Measurements from ENCODE around the gene OVAAL. TPM values are rescaled to one million over a fixed set of nuclear protein-coding genes. Genes with fewer than 3 reads are reported as not detected.

OVAAL gene
- total and polyA plus RNA-seq, 2 of the 8 experiments (the other 6 are each of a cell fraction or from before 2014, with no cell fraction given): not detected

GRCh38 chr1:180612632-180613031 lies 53.9 kb downstream of the OVAAL start (continued):
- TF ChIP-seq CHD7 (IDR thresholded peaks at IDR 0.05; ENCODE audit: insufficient replicate concordance, low read length) (no peak), SIRT6 (IDR thresholded peaks at IDR 0.05; ENCODE audit: low read length) (no peak), CEBPB (IDR thresholded peaks at IDR 0.05; ENCODE audit: low read depth, low read length) (no peak), POLR2AphosphoS5 (IDR thresholded peaks at IDR 0.05; ENCODE audit: low read depth, low read length) (no peak), MAX (IDR thresholded peaks at IDR 0.05) (no peak), KDM1A (IDR thresholded peaks at IDR 0.05; ENCODE audit: borderline replicate concordance, low read length) (no peak)
